ENCODE results near the gene ARFRP1. TPM values are rescaled to one million over a fixed set of nuclear protein-coding genes. Genes with fewer than 3 reads are reported as not detected.

Gene ARFRP1
- total and polyA plus RNA-seq, 2 of the 13 experiments (the other 11 are each of a cell fraction or from before 2014, with no cell fraction given), result 32.0 to 51.1 TPM

DNA sequence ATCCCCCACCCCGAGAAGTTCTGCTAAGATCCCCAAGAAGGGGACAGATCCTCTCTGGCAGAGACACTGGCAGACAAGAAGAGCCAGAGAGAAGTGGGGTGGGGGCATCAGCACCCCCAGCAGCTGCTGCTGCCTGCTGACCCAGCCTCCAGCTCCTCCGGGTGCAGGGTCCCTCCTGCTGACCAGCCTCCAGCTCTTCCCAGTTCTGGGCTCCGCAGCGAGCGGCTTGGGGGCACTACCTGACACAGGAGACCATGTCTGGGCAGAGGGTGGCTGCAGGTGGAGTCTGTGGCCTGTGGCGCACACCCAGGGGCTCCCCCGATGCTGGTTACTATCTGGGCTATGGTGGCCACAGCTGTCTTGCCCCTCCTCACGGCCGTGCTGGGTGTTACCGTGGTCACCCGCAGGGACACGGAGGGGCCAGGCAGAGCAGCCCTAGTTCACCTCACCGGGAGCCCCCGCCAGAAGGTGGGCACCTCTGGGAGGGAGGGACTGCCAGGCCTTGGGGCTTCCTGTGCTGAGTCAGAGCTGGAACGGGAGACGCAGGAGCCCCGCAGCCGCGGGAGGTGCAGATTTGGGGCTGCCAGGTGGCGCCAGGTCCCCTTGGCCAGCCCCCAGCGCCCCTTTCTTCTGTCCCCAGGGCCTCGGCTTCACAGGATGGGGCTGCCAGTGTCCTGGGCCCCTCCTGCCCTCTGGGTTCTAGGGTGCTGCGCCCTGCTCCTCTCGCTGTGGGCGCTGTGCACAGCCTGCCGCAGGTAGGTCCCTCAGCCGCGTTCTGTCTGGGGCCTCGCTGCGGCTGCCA, 29.3 kb upstream of the ARFRP1 start (continued):
- TF ChIP-seq, protein P1, sequence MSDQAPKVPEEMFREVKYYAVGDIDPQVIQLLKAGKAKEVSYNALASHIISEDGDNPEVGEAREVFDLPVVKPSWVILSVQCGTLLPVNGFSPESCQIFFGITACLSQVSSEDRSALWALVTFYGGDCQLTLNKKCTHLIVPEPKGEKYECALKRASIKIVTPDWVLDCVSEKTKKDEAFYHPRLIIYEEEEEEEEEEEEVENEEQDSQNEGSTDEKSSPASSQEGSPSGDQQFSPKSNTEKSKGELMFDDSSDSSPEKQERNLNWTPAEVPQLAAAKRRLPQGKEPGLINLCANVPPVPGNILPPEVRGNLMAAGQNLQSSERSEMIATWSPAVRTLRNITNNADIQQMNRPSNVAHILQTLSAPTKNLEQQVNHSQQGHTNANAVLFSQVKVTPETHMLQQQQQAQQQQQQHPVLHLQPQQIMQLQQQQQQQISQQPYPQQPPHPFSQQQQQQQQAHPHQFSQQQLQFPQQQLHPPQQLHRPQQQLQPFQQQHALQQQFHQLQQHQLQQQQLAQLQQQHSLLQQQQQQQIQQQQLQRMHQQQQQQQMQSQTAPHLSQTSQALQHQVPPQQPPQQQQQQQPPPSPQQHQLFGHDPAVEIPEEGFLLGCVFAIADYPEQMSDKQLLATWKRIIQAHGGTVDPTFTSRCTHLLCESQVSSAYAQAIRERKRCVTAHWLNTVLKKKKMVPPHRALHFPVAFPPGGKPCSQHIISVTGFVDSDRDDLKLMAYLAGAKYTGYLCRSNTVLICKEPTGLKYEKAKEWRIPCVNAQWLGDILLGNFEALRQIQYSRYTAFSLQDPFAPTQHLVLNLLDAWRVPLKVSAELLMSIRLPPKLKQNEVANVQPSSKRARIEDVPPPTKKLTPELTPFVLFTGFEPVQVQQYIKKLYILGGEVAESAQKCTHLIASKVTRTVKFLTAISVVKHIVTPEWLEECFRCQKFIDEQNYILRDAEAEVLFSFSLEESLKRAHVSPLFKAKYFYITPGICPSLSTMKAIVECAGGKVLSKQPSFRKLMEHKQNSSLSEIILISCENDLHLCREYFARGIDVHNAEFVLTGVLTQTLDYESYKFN (CRISPR knock-in tag; conservative IDR thresholded peaks at IDR 0.05), result no peak
- TF ChIP-seq HOXA7 (CRISPR knock-in tag; IDR thresholded peaks at IDR 0.05) (no peak), PRMT3 (CRISPR knock-in tag; IDR thresholded peaks at IDR 0.05; ENCODE audit: borderline replicate concordance, low read depth) (no peak), MYC (CRISPR knock-in tag; IDR thresholded peaks at IDR 0.05; ENCODE audit: borderline replicate concordance) (no peak), SAFB2 (CRISPR knock-in tag; IDR thresholded peaks at IDR 0.05; ENCODE audit: borderline replicate concordance, low read depth) (no peak; the same call in 1 of the 2 replicates), CBX2 (IDR thresholded peaks at IDR 0.05; ENCODE audit: low read depth, low read length) (no peak), CBX2 (CRISPR knock-in tag; IDR thresholded peaks at IDR 0.05; ENCODE audit: low read depth) (no peak), MAFG (CRISPR knock-in tag; IDR thresholded peaks at IDR 0.05) (no peak)
- TF ChIP-seq, protein P2, sequence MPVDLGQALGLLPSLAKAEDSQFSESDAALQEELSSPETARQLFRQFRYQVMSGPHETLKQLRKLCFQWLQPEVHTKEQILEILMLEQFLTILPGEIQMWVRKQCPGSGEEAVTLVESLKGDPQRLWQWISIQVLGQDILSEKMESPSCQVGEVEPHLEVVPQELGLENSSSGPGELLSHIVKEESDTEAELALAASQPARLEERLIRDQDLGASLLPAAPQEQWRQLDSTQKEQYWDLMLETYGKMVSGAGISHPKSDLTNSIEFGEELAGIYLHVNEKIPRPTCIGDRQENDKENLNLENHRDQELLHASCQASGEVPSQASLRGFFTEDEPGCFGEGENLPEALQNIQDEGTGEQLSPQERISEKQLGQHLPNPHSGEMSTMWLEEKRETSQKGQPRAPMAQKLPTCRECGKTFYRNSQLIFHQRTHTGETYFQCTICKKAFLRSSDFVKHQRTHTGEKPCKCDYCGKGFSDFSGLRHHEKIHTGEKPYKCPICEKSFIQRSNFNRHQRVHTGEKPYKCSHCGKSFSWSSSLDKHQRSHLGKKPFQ (CRISPR knock-in tag; IDR thresholded peaks at IDR 0.05; ENCODE audit: insufficient replicate concordance), result no peak
- TF ChIP-seq, protein P3, sequence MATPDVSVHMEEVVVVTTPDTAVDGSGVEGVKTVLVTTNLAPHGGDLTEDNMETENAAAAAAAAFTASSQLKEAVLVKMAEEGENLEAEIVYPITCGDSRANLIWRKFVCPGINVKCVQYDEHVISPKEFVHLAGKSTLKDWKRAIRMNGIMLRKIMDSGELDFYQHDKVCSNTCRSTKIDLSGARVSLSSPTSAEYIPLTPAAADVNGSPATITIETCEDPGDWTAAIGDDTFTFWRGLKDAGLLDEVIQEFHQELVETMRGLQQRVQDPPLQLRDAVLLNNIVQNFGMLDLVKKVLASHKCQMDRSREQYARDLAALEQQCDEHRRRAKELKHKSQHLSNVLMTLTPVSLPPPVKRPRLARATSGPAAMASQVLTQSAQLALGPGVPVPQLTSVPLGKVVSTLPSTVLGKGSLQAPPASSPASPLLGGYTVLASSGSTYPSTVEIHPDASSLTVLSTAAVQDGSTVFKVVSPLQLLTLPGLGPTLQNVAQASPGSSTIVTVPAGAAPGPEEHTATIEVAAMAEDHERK (CRISPR knock-in tag; IDR thresholded peaks at IDR 0.05; ENCODE audit: low read depth), result no peak
- TF ChIP-seq, protein P4, sequence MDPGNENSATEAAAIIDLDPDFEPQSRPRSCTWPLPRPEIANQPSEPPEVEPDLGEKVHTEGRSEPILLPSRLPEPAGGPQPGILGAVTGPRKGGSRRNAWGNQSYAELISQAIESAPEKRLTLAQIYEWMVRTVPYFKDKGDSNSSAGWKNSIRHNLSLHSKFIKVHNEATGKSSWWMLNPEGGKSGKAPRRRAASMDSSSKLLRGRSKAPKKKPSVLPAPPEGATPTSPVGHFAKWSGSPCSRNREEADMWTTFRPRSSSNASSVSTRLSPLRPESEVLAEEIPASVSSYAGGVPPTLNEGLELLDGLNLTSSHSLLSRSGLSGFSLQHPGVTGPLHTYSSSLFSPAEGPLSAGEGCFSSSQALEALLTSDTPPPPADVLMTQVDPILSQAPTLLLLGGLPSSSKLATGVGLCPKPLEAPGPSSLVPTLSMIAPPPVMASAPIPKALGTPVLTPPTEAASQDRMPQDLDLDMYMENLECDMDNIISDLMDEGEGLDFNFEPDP (CRISPR knock-in tag; conservative IDR thresholded peaks at IDR 0.05), result no peak
- TF ChIP-seq, protein P5, sequence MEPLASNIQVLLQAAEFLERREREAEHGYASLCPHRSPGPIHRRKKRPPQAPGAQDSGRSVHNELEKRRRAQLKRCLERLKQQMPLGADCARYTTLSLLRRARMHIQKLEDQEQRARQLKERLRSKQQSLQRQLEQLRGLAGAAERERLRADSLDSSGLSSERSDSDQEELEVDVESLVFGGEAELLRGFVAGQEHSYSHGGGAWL (CRISPR knock-in tag; IDR thresholded peaks at IDR 0.05), result 0 out of 2 replicates have a peak, but pooled peaks have one; percentile 62
- TF ChIP-seq, protein P6, sequence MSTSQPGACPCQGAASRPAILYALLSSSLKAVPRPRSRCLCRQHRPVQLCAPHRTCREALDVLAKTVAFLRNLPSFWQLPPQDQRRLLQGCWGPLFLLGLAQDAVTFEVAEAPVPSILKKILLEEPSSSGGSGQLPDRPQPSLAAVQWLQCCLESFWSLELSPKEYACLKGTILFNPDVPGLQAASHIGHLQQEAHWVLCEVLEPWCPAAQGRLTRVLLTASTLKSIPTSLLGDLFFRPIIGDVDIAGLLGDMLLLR (CRISPR knock-in tag; IDR thresholded peaks at IDR 0.05), result peak; percentile 28
- TF ChIP-seq, protein P7, sequence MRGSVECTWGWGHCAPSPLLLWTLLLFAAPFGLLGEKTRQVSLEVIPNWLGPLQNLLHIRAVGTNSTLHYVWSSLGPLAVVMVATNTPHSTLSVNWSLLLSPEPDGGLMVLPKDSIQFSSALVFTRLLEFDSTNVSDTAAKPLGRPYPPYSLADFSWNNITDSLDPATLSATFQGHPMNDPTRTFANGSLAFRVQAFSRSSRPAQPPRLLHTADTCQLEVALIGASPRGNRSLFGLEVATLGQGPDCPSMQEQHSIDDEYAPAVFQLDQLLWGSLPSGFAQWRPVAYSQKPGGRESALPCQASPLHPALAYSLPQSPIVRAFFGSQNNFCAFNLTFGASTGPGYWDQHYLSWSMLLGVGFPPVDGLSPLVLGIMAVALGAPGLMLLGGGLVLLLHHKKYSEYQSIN (CRISPR knock-in tag; IDR thresholded peaks at IDR 0.05; ENCODE audit: borderline replicate concordance), result no peak
- TF ChIP-seq, protein P8, sequence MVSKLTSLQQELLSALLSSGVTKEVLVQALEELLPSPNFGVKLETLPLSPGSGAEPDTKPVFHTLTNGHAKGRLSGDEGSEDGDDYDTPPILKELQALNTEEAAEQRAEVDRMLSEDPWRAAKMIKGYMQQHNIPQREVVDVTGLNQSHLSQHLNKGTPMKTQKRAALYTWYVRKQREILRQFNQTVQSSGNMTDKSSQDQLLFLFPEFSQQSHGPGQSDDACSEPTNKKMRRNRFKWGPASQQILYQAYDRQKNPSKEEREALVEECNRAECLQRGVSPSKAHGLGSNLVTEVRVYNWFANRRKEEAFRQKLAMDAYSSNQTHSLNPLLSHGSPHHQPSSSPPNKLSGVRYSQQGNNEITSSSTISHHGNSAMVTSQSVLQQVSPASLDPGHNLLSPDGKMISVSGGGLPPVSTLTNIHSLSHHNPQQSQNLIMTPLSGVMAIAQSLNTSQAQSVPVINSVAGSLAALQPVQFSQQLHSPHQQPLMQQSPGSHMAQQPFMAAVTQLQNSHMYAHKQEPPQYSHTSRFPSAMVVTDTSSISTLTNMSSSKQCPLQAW (CRISPR knock-in tag; IDR thresholded peaks at IDR 0.05), result no peak
